Transverse colon (tissue), 4 donors: Measurements from ENCODE around the gene SNTG2.

Experiments used
- EP300 ChIP-seq: sonication (generic); formaldehyde crosslinking; IDR thresholded peaks from one replicate; pipeline ENCODE4 v1.6.1; 2017; ENCODE audit warnings: antibody characterized with exemption, low read depth
- POLR2A ChIP-seq: fragments of 450-650 bp; IDR thresholded peaks from one replicate; pipeline ENCODE4 v1.6.1; 2016; ENCODE audit warnings: antibody characterized with exemption, mild to moderate bottlenecking, moderate library complexity
- POLR2AphosphoS5 ChIP-seq, 3 donors: sonication (generic); formaldehyde crosslinking; IDR thresholded peaks; one replicate each; pipeline ENCODE4 v1.6.1; 2016; ENCODE audit warnings: antibody characterized with exemption in 3 of 3
- TF ChIP-seq, protein P1 (sequence below), 5 experiments: fragments of 200-600 bp in 3 of 5; fragments of 450-650 bp in 2 of 5; sonication (generic) in 3 of 5; IDR thresholded peaks; 1 replicate in 2 of 5; 2 replicates in 3 of 5; pipeline ENCODE4 v1.5.1; 2016 to 2017; ENCODE audit warnings: antibody characterized with exemption in 5 of 5, inconsistent platforms in 3 of 5, mild to moderate bottlenecking in 2 of 5, moderate library complexity in 1 of 5

DNA sequence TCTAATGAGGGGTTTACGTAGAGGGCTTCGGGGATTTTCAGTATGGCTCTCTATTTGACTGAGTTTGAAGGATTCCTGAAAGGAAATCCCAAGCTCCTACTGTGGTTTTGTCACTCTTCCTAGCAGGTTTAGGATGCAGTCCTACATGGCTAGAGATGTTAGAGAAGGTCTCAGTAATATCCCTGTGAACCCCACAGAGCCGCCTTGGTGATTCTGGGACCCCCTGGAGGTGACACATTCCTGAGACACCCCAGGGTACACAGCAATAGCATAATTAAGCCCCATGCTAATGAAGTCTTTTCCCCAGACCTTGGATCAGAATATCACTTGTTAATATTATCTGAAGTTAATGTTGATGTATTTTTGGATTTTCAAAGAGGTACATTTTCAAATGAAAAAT, 103.8 kb downstream of the SNTG2 start:
- TF ChIP-seq, protein P1, sequence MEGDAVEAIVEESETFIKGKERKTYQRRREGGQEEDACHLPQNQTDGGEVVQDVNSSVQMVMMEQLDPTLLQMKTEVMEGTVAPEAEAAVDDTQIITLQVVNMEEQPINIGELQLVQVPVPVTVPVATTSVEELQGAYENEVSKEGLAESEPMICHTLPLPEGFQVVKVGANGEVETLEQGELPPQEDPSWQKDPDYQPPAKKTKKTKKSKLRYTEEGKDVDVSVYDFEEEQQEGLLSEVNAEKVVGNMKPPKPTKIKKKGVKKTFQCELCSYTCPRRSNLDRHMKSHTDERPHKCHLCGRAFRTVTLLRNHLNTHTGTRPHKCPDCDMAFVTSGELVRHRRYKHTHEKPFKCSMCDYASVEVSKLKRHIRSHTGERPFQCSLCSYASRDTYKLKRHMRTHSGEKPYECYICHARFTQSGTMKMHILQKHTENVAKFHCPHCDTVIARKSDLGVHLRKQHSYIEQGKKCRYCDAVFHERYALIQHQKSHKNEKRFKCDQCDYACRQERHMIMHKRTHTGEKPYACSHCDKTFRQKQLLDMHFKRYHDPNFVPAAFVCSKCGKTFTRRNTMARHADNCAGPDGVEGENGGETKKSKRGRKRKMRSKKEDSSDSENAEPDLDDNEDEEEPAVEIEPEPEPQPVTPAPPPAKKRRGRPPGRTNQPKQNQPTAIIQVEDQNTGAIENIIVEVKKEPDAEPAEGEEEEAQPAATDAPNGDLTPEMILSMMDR (IDR thresholded peaks at IDR 0.05): no peak
- TF ChIP-seq POLR2AphosphoS5 (IDR thresholded peaks at IDR 0.05) (no peak), POLR2A (no peak), EP300 (no peak)
